ENCODE results near the gene MXI1.
A peak's percentile ranks its signal among the peaks of the same experiment; 100 is the strongest.

The MXI1 gene

DNA sequence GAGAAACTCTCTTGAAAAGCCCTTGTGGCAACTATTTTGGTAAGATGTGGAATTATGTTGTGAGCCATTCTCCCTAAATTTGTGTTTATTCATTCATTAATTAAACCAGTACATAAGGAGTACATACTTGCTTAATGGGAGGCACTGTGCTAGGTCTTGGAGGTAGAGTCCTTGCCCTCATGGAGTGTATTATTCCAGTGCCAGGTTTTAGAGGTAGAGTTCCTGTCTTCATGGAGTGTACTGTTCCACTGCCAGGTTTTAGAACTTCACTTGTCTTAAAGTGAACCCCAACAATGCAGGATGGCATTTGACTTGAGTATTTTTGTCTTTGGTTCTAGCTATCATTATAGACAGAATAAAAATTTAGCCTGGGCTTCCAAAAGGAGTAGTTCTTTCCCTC lies 8.8 kb downstream of the MXI1 start:
- DNase-seq (ENCODE audit: low read depth): no peak

DNA sequence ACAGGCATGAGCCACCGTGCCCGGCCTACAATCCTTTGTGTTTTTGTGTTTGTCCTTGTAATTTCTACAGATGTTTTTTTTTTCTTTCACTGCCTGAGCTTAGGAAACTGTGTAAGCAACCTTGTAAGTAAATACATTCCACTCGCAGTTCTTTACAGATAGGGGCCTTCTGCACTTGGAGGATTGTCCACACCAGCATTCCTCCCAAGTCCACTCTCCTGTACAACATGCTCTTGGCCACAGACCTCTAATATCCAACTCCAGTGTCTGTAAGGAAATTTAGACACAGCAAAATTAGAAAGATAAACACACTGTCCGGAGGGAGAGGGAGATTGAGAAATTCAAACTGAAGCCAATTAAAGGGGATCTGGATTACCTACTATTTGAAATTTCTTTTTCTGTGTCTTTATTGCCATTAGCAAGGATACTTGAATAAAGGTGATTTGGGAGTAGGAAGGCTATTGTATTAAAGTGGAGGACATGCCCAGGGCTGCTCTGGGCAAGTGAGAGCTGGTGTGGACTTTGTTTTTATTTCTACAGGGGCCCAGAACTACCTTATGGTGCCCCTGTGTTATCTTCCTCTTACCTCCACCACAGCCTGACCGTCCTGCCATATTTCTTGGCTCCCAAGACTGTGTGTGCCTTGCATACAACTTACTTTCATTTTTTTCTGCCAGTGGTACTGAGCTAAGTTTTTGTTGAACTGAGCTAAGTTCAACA lies 9.7 kb downstream of the MXI1 start:
- no peak for DNase-seq (ENCODE audit: low read depth)

DNA sequence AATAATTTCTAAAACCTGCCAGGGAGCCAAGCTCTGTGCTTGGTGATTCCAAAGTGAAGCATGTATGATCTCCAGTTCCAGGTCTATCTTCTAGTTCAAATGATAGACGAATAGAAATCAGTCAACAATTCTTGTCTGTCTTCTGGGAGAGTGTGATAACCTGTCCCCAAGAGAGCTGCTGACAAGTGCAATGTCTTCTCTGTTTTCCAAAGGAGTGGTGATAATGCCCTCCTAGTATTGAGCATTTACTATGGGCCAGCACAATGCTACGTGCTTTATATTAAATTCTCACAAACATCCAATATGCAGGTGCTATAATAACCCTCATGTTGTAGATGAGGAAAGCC lies 10.2 kb downstream of the MXI1 start:
- DNase-seq (ENCODE audit: low read depth): no peak

DNA sequence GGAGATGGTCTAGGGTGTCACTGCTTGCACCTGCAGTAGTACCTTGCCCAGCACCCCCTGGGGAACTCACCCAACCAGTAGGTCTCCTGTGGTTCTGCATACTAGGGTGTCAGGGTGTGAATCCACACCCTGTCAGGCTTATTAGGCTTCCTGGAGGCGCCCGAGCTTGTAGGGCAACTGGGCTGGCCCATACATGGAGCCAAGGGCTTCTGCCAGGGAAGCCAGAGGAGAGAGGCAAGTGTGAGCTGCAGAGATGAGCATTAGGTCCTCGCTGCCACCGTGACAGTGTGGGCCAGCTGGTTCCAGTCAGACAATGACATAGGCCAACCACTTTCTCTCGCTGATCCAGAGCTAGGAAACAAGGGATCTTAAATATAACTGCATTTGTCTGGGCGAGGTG lies 11.2 kb downstream of the MXI1 start:
- no peak for DNase-seq (ENCODE audit: low read depth)

DNA sequence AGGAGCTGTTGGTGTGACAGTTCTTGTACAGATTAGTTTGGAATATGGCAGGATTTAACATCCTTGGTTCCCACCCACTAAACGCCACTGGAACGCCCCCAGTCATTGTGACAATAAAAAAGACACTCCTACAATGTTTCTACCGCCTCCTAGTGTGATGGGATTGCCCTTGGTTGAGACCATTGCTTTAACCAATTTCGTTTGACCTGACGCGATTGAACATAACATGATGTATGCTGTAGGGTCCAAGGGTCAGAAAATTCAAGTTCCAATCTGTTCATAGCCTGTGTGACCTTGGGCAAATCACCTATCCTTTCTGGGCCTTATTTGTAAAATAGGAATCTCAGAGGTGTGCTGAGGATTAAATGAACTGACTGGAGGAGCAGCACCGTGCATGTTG lies 12.5 kb downstream of the MXI1 start:
- no peak for DNase-seq (ENCODE audit: low read depth)

DNA sequence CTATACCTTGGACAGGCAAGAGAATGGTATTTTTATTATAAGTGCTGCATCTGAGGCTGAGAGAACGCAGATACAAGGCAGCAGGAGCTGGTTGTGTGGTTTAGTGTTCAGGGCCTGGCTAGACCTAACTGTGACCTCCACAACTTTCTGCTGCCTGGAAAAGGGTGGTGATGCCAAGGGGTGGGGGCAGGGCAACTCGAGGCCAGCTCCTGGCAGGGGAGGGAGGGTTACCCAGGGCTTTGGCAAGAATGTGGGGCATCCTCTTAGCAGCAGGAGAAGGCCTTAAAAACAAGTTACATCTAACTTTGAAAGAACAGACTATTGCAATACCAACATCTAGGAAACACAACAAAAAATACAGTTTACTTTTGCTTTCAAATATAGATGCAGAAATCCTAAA lies 13.0 kb downstream of the MXI1 start:
- DNase-seq (ENCODE audit: low read depth): no peak

DNA sequence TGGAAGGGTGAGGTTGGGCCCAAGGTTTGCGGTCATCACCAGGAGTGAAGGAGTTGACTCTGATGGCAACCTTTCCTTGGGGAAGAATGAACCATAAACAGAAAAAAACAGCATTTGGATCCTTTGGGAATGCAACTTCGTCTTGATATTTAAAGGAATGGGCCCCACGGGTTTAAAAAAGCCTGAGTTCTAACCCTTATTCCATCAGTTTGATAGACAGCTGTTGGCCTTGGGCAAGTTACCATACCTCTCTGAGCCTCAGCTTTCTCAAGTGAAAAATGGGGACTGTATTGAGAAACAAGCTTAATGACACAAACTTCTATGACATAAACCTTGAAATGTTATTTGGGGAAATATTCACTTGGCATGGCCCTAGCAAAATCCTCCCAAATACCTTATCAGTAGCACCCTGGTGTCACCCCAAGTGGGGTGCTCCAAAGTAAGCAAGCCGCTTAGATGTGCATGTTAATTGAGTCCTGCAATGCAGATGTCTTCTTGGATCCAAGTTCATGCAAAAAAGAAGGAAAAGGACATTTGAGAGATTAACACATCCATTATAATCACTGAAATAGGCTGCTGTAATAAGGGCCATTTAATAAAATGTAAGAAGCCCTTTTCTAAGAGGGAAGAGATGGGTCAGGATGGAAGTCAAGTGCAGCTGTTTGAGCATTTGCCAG lies 13.8 kb downstream of the MXI1 start:
- no peak for DNase-seq (ENCODE audit: low read depth)

DNA sequence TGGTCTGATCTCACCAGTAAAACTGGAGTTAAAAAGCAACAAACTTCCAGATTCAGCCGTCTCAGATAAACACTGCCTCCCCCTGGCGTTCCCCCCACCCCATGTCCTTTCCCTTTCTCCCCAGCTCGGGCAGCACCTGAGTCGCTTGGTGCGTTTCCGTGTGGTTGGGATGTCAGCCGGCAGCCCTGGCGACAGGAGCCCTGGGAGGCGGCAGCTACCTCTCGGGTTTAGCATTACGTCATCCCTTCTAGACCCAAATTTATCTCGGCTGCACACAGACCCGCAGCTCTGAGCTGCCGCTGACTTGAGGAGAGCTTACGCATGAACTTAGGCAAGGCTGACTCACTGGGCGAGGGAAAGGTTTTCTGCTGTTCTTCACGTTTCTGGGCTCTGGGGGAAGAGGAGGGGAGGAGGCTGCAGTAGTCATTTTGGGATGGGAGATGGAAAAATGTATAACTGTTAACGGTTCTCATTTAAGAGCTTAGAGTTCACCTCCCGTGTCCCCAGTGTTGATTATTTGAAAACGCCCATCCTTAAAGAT lies 14.4 kb downstream of the MXI1 start:
- peak; percentile 64 for DNase-seq (ENCODE audit: low read depth)

DNA sequence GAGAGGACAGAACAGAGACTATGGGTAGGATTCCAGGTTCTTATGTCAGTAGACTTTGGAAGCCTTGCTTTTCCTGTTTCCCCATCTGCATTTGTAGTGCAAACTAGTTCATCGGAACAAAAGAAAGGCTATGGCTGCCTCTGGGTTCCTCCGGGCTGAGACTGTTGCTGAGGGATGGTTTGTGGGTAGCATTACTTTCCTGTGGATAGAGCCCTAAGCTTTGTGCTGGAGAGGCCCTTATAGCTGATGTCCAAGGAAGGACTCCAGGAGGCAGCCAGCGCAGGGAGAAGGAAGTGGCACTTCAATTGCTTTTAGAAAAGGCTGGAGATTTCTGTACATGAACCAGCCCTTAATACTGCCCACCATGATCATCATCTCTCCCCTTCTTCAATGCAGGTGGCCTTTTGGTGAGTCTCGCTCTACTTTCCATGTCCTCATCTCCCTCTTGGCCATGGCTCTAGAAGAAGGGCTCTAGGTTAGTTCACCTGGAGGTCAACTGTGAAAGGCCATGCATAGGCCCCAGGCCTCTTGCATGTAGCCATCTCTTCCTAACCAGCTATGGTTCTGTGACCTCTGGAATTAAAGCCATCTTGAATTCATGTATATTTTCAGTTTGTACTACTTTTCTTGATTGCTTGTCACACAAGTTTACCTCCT lies 15.4 kb downstream of the MXI1 start:
- DNase-seq (ENCODE audit: low read depth): no peak

DNA sequence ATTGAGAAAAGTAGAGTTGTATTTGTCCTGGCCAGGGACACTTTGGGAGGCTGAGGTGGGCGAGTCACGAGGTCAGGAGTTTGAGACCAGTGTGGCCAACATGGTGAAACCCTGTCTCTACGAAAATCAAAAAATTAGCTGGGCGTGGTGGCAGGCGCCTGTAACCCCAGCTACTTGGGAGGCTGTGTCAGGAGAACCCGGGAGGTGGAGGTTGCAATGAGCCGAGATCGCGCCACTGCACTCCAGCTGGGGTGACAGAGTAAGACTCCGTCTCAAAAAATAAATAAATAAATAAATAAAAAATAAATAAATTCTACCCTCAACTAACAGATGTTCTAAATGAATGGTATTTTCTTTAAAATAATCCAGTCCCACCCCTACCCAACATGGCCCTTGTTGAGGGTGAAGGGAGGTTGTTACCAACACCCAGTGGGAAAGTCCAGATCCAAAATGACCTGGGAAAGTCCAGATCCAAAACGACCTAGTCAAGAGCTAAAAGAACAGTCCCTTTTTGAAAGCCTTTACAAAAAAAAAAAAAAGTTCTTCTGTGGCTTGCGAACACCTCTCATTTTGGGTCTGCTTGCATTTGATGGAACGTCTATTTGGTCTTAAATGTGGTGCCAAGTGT lies 16.0 kb downstream of the MXI1 start:
- no peak for DNase-seq (ENCODE audit: low read depth)

DNA sequence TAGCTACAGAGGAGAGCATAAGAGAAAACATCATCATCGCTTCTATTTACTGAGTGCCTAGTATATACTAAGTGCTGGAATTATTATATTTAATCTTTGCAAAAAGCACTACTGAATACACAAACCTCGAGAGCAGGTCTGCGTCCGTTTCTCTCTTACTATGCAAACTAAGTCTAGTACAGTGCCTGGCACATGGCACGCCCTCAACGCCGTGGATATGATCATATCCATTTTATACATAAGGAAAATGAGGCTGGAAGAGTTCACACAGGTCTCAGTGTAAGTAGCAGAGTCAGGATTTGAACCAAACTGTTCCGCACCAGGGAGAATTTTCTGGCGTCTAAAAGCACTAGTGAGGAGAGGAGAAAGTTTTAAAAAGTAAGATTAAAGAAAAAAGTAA lies 17.6 kb downstream of the MXI1 start:
- DNase-seq (ENCODE audit: low read depth): no peak

DNA sequence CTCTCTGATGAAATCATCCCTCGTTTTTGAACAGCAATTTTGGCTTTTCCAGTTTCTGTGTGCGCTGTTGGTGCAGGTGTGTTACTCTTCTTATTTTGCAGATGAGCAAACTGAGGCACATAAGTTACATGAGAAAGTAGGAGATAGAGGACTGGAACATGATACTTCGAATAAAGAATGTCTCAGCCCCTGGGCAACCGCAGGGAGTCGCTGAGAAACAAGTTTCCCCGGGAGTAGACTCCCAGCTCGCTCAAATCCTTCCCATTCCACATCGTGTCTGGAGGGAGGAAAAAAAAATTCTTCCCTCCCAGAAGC lies 18.0 kb downstream of the MXI1 start:
- no peak for DNase-seq (ENCODE audit: low read depth)

DNA sequence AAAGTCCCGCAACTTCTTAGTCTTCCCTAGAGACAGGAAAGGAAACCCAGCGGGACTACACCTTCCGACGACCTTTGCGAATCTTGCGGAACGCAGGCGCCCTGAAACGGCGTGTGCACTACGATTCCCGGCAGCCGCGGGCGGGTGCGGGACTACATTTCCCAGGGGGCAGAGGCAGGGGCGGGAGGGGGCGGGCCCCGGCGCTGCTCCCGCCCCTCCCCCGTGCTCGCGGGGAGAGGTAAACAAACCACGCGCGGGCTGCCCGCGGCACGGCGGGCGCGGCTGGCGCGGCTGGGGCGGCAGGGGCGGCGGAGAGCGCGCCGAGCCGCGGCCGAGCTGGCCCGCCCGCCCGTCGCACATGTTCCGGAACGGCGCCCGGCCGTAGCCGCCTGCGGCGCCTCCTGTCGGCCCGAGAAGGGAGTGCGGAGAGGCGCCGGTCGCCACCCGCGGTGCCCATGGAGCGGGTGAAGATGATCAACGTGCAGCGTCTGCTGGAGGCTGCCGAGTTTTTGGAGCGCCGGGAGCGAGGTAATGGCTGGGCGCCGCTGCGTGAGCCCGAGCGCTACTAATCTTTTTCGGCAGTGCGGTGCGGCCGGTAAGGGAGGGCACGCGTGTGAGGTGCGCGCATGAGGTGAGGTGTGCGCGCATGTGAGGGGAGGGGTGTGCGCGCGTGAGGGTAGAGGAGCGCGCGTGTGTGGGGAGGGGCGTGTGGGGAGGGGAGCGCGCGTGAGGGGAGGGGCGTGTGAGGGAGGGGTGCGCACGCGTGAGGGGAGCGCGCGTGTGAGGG lies 18.5 kb downstream of the MXI1 start:
- DNase-seq (ENCODE audit: low read depth): peak; percentile 85

DNA sequence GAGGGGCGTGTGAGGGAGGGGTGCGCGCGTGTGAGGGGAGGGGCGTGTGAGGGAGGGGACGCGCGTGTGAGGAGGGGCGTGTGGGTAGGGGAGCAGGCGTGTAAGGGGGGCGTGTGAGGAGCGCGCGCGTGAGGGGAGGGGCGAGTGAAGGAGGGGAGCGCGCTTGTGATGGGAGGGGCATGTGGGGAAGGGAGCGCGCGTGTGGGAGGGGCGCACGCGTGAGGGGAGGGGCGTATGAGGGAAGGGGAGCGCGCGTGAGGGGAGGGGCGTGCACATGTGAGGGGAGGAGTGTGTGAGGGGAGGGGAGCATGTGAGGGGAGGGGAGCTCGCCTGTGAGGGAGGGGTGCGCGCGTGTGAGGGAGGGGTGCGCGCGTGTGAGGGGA lies 19.1 kb downstream of the MXI1 start:
- peak; percentile 74 for DNase-seq (ENCODE audit: low read depth)

DNA sequence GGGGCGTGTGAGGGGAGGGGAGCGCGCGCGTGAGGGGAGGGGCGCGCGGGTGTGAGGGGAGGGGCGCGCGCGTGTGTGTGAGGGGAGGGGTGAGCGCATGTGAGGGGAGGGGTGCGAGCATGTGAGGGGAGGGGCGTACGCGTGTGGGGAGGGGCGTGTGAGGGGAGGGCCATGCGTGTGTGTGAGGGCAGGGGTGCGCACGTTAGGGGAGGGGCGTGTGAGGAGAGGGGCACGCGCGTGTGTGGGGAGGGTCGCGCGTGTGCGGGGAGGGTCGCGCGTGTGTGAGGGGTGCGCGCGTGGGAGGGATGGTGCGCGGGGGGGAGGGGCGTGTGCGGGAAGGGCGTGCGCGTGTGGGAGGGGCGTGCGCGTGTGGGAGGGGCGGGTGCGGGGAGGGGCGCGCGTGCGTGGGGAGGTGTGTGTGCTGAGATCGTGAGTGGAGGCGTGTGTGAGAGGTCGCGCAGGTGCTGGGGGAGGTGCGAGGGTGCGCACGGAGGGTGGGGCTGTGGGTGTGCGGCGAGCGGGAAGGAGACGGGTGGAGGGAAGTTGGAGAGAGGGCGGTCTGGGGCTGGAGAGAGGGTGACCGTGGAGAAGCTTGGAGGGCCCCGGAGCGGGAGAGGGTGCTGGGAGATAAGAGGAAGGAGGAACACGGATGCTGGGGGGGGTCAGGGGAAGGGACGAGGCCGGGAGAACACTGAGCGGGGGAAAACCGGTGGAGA lies 19.7 kb downstream of the MXI1 start:
- DNase-seq (ENCODE audit: low read depth): peak; percentile 67

DNA sequence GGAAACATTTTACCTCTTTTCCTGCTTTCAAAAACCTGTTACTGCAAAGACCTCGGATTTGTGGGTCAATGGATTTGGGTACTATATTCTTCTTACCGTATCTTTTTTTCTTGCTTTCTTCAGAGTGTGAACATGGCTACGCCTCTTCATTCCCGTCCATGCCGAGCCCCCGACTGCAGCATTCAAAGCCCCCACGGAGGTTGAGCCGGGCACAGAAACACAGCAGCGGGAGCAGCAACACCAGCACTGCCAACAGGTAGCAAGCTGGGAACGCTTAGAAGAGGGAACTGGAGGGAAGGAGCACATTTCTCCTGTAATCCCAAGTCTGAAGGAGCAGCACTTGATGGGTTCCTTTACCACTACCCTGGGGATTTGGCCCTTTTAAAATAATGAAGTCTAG lies 20.7 kb downstream of the MXI1 start:
- DNase-seq (ENCODE audit: low read depth): no peak

DNA sequence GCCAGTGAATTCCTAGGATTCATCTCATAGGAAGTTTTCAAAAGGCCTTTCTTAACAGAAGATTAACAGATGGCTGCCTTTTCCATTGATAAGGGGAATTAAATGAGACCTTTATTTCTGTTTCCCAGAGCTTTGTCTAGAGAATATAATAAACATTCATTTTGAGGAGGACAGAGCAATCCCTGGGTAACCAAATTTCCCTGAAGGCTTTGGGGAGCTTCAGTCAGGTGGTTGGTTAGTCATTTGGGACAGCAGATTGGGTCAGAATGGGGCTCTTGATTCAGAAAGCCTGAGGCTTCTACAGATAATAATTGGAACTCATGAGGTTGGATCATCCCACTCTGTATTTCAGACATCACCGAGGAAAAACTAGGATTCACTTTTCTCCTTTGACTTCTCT lies 21.8 kb downstream of the MXI1 start:
- no peak for DNase-seq (ENCODE audit: low read depth)

DNA sequence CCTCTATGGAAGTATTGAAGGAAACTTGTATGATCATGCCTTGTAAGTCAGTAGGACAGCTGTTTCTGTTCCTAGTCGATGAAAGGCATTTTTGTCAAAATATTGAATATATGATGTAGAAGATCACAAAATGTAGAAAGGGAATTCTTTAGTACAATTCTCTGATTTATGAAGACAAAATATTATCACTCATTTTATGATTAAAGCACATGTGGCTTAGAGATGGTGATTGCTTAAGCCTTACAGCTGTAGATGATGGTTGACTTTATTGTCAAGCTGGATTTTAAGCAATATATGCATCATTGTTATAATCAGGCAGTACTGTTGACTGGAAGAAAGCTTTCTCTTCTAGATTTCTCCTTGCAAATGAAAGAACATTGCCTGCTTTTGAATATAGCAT lies 26.4 kb downstream of the MXI1 start:
- no peak for DNase-seq (ENCODE audit: low read depth)

DNA sequence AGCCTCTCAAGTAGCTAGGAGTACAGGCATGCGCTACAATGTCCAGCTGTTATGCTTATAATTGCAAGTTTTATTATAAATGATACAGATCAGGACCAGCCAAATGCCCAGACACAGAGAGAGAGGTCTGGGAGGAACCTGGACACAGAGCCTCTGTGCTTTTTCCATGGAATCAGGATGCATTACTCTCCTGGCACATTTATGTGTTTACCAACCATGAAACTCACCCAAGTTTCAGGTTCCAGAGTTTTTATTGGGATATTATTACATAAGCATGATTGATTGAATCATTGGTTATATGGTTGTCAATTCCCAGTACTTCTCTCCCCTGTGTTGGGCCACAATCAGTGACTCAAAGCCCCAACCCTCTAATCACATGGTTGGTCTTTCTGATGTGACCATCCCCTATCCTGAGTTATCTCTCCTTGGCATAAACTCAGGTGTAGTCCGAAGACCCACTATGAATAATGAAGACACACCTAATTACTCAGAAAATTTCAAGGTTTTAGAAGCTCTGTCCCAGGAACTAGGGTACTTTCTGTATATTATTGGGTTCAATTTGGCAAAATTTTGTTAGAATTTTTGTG lies 30.6 kb downstream of the MXI1 start:
- DNase-seq (ENCODE audit: low read depth): no peak

DNA sequence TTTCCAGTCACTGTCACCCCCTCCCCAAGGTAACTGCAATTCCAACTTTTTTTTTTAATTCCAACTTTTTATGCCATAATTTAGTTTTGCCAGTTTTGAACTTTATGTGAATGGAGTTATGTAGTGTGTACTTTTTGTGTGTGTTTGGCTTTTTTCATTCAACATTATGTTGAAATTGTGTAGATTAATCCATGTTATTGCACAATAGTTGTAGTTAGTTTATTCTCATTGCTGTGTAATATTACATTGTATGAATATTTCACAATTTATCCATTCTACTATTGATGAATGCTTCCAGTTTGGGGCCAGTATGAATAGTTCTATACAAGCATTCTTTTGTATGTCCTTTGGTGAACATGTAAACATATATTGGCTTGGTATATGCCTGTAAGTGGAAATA lies 32.5 kb downstream of the MXI1 start:
- no peak for DNase-seq (ENCODE audit: low read depth)

DNA sequence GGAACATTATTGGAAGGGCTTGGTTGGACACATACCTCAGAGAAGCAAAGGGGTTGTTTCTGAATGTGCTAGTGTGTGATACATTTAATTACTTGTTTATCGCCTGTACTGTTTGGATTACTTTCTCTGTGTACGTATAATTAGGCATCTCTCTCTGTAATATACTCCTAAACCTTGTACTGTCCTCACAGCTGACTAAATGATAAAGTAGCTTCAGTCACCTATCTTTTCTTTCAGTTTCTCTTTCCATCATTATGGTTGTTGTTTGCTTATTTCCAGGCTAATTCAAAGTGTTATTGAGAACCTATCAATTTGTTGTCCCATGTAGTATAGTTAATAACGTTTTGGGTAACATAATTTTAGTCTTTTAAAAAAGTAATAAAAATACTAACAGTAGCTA lies 34.0 kb downstream of the MXI1 start:
- no peak for DNase-seq (ENCODE audit: low read depth)
